Fibroblast of pulmonary artery (primary cell): Measurements from ENCODE around the gene U2AF2.

Experiments used
- DNase-seq: peaks from one replicate; pipeline ENCODE4 v3.0.0-alpha.2; 2010; ENCODE audit warnings: low read depth
- H3K4me3 ChIP-seq: replicated peaks from 2 replicates; pipeline ENCODE4 v1.5.1; 2011; ENCODE audit warnings: low read depth, mild to moderate bottlenecking, control low read depth, low read length, moderate library complexity
- TF ChIP-seq, protein P1 (sequence below): IDR thresholded peaks from 2 replicates; pipeline ENCODE4 v1.5.1; 2011; ENCODE audit warnings: mild to moderate bottlenecking, control low read depth, low read length, inconsistent platforms; ENCODE audit errors: missing control alignments

Gene U2AF2

DNA sequence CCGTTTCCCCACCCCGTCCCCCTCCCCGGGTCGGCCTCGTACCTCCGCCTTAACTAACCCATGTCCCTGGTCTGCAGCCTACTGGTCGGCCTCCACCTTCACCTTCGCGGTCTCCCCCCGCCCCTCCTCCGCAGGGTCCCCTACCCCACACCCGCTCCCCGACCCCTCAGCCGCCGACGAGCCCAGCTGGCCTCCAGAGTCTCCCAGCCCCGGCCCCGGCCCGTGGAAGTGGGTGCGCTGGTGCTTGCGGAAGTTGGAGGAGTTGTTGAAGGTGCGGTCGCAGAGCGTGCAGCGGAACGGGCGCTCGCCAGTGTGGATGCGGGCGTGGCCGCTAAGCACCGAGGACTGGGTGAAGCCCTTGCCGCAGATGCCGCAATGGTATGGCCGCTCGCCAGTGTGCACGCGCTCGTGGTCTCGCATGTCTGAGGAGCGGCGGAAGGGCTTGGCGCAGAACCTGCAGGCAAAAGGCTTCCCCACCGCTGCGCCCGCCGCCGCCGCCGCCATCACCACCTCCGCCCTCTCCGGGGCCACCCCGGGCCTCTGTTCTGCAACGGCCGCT lies 33.1 kb upstream of the U2AF2 start:
- H3K4me3 ChIP-seq, result no peak overlapping the region
- TF ChIP-seq, protein P1, sequence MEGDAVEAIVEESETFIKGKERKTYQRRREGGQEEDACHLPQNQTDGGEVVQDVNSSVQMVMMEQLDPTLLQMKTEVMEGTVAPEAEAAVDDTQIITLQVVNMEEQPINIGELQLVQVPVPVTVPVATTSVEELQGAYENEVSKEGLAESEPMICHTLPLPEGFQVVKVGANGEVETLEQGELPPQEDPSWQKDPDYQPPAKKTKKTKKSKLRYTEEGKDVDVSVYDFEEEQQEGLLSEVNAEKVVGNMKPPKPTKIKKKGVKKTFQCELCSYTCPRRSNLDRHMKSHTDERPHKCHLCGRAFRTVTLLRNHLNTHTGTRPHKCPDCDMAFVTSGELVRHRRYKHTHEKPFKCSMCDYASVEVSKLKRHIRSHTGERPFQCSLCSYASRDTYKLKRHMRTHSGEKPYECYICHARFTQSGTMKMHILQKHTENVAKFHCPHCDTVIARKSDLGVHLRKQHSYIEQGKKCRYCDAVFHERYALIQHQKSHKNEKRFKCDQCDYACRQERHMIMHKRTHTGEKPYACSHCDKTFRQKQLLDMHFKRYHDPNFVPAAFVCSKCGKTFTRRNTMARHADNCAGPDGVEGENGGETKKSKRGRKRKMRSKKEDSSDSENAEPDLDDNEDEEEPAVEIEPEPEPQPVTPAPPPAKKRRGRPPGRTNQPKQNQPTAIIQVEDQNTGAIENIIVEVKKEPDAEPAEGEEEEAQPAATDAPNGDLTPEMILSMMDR, result no peak
- DNase-seq, result no peak

DNA sequence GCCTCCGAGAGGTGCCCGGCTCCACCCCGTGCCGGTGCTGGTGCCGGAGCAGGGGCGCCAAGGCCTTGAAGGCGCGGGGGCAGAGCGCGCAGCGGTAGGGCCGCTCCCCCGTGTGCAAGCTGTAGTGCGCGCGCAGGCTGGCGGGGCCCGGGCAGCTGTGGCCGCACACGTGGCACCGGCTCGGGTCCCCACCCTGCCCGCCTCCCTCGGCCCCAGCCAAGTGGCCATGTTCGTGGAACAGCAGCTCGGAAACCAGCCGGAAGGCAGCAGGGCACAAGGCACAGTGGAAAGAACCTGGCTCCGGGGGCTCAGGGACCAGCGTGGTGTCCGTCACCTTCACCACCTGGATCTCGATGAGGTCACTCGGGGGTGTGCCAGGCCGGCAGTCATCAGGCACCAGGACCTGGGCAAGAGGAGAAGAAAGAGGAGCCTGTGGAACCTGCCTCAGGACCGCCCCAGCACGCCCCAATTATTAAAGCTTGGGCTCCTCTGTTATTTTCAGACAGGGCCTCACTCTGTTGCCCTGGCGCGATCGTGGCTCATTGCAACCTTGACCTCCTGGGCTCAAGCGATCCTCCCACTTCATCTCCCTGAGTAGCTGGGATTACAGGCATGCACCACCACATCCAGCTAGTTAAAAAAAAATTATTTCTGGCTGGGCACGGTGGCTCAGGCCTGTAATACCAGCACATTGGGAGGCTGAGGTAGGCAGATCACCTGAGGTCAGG lies 32.4 kb upstream of the U2AF2 start:
- no peak overlapping the region for H3K4me3 ChIP-seq
- TF ChIP-seq, protein P1, result no peak
- no peak for DNase-seq

DNA sequence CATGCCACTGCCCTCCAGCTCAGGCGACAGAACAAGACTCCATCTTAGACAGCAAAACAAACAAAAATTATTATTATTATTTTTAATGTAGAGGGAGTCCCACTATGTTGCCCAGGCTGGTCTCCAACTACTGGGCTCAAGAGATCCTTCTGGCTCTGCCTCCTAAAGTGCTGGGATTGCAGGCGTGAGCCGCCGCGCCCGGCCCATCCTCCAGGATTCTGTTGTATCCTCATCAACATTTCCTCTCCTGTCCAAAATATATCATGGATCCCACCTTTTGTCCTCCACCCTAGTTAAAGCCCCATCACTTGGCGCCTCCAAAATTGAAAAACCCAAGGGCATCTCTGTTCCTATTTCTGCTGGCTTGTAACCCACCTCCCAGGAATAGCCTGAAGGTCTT lies 31.7 kb upstream of the U2AF2 start:
- no peak overlapping the region for H3K4me3 ChIP-seq
- TF ChIP-seq, protein P1, result no peak

DNA sequence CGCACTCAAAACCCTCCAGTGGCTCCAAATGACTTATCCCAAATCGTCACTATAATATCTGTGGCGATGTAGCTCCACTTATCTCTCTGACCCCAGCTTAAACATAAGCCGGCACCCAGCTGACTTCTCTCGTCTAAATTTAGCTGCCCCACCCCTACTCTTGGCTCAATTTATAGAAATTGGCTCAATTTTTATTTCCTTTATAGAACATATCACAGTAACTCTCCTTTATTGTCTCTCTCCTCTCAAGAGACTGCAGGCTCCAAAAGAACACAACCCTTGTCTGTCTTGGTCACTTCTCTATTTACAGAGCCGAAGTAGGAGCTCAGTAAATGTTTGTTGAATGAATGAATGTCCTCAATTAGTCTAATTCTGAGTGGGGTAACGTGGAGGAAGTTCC lies 31.3 kb upstream of the U2AF2 start:
- H3K4me3 ChIP-seq, result peak overlapping the region; percentile 69
- TF ChIP-seq, protein P1, result no peak
- DNase-seq, result no peak

More for the DNA sequence above, 31.7 kb upstream of the U2AF2 start:
- DNase-seq, result no peak

DNA sequence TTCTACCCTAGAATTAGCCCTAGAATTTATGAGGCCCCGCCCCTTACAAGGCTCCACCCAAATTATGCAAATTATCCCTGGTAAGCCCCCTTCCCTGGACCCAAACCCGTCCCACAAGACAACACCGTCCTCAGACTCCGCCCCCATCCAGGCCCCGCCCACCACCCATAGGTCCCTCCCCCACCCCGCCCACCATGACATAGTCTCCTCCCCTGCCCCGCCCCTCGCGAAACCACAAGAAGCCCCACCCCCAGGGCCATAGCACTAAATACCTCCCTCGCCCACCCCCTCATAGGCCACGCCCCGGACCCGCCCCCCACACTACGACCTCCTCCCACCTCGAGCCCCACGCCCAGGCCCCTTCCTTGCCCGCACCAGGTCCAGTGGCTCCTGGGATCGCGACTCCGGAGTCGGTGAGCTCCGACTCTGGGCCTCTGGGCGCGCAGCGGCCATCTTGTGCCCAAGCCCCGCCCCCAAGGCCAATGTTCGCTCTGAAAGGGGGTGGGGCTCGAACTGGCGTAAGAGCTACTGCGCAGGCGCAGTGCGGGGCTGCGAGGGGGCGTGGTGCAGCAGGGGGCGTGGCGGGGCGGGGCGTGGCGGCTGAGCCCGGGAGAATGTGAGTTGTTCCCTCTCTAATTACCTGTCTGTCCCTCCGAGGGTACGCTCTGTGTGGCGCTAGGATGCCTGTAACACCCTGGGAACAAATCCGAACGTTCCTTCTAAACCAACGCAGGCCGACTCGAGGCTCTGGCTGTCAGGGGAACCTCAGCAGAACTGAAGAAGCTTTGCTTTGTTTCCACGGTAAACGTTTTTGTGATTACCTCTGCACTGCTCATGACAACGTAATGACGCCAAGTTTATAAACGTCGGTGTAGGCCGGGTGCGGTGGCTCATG lies 30.5 kb upstream of the U2AF2 start, which contains the start of gene ZNF784:
Gene ZNF784 (minus strand): TSS at position 458 of the 895 bp plus-strand sequence. CDS start 5 bp downstream, at position 453.
- peak; percentile 95 for DNase-seq
- H3K4me3 ChIP-seq, result peak within 1 kb of the TSS; percentile 69
- TF ChIP-seq, protein P1, result no peak

DNA sequence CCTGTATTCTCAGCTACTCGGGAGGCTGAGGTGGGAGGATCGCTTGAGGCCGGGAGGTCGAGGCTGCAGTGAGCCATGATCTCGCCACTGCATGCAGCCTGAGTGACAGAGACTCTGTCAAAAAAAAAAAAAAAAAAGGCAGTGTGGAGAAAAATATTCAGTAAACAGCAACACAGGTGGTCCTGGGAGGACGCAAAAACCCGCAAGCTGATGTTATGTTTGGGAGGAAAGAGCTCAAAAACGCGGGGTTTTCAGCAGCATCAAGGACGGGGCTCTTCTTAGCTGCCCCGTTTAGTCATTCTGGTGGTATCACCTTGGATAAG lies 29.9 kb upstream of the U2AF2 start:
- peak overlapping the region; percentile 69 for H3K4me3 ChIP-seq
- TF ChIP-seq, protein P1, result no peak
- DNase-seq, result no peak
